Fibroblast of villous mesenchyme (primary cell): ENCODE results near the gene USP16. TPM values are rescaled to one million over a fixed set of nuclear protein-coding genes. Genes with fewer than 3 reads are reported as not detected.
"Not testable (repeated sequence)": the region's sequence is repeated elsewhere in the genome, so short reads cannot be mapped to it uniquely, and the experiment has no call there.

Experiments
- DNase-seq: peaks from one replicate; pipeline ENCODE4 v3.0.0-alpha.2; 2010; ENCODE audit warnings: low read depth
- H3K4me3 ChIP-seq: 2 replicates; pipeline ENCODE4 v1.5.1; 2011; ENCODE audit warnings: low read depth, mild to moderate bottlenecking, low read length
- total RNA-seq: library from RNA; depleted of rRNA; stranded (reverse); fragments of >200 nt; gene quantifications from 2 replicates; pipeline ENCODE4 v1.2.3, GENCODE V29; 2012
- TF ChIP-seq, protein P1 (sequence below): IDR thresholded peaks from 2 replicates; pipeline ENCODE4 v1.5.1; 2012; ENCODE audit warnings: low read depth, mild to moderate bottlenecking, low read length; ENCODE audit not compliant: insufficient read depth

Gene USP16
- total RNA-seq, result 35.8 and 37.6 TPM in 2 replicates

- TF ChIP-seq, protein P1, sequence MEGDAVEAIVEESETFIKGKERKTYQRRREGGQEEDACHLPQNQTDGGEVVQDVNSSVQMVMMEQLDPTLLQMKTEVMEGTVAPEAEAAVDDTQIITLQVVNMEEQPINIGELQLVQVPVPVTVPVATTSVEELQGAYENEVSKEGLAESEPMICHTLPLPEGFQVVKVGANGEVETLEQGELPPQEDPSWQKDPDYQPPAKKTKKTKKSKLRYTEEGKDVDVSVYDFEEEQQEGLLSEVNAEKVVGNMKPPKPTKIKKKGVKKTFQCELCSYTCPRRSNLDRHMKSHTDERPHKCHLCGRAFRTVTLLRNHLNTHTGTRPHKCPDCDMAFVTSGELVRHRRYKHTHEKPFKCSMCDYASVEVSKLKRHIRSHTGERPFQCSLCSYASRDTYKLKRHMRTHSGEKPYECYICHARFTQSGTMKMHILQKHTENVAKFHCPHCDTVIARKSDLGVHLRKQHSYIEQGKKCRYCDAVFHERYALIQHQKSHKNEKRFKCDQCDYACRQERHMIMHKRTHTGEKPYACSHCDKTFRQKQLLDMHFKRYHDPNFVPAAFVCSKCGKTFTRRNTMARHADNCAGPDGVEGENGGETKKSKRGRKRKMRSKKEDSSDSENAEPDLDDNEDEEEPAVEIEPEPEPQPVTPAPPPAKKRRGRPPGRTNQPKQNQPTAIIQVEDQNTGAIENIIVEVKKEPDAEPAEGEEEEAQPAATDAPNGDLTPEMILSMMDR, result peak; percentile 32
- H3K4me3 ChIP-seq, result peak within 1 kb of the TSS; percentile 68
- peak; percentile 100 for DNase-seq
Measured at GRCh38 chr21:29024474-29025327, at the start of gene USP16. USP16 (plus strand) TSS chr21:29024668; CDS start chr21:29027914, 3,246 bp downstream.

DNA sequence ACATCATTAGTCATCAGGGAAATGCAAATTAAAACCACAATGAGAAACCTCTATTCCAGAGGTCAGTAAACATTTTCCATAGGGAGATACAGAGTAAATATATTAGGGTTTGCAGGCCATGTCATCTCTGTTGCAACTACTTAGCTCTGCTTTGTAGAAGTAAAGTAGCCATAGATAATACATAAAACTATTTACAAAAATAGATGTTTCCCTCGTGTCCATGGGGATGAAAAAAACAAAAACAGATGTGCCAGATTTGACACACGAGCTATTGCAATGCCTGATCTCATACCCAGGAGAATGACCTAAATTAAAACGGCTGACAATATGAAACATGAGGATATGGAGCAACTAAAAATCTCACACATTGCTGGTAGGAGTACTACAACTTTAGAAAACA lies 49.1 kb upstream of the USP16 start:
- TF ChIP-seq, protein P1, result no peak
- no peak overlapping the region for H3K4me3 ChIP-seq
- peak; percentile 97 for DNase-seq

DNA sequence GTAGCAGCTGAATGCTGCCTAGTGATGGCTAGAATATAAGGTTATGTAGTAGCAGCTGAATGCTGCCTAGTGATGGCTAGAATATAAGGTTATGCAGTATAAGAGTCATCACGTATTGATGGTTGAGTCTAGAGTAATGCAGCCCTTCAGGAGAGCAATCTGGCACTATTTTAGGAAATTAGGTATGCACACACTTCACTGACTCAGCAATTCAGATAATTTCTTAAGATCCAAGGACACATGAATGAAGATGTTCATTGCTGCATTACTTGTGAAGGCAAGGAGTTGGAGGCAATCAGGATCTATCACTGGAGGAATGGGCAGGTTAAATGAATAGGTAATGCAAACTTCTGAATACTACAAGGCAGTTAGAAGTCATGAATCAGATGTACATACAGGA lies 45.4 kb upstream of the USP16 start:
- DNase-seq, result no peak
- no peak overlapping the region for H3K4me3 ChIP-seq
- TF ChIP-seq, protein P1, result no peak

- no peak for DNase-seq
- TF ChIP-seq, protein P1, result no peak
- H3K4me3 ChIP-seq, result no peak overlapping the region
Measured at GRCh38 chr21:28982637-28983036, 41.8 kb upstream of the USP16 start.

DNA sequence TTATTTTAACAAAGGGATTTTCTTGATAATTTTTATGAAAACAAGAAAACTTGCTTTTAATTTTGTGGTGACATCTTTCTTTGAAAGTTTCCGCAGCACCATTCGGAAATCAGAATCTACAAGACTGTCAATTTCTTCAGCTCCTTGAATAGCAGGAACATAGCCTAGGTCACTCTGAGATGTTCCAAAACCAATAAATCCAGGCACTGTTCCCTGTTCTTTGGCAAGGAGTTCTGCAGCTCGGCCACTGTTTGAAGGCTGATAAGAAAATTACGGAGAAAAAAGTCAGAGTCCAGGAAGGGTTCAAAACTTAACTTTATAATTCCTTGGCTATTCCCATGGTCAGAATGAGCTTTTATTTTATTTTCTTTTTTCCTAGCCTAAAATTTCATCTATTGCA lies 37.8 kb upstream of the USP16 start:
- TF ChIP-seq, protein P1, result no peak
- no peak overlapping the region for H3K4me3 ChIP-seq
- no peak for DNase-seq

DNA sequence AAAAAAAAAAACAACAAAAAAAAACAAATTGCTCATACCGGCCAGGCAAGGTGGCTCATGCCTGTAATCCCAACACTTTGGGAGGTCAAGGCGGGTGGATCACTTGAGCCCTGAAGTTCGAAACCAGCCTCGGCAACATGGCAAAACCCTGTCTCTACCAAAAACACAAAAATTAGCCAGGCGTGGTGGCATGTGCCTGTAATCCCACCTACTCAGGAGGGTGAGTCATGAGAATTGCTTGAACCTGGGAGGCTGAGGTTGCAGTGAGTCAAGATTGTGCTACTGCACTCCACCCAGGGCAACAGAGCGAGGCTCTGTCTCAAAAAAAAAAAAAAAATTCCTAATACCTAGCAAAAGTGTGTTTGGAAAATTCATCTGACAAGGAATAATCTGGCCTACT lies 36.3 kb upstream of the USP16 start:
- peak; percentile 15 for DNase-seq
- H3K4me3 ChIP-seq, result not testable (repeated sequence)

GRCh38 chr21:28991861-28992525 lies 32.5 kb upstream of the USP16 start:
- peak overlapping the region; percentile 97 for H3K4me3 ChIP-seq
- TF ChIP-seq, protein P1, result no peak
- DNase-seq, result peak; percentile 7
